ENCODE results near the gene SLIT1.
"Not testable (repeated sequence)": the region's sequence is repeated elsewhere in the genome, so short reads cannot be mapped to it uniquely, and the experiment has no call there.

Gene SLIT1

GRCh38 chr10:97048649-97049427 lies 136.9 kb downstream of the SLIT1 start:
- DNase-seq (ENCODE audit: low read depth in 3 of 3, low spot score in 1 of 3) = no peak

- no peak for DNase-seq (ENCODE audit: low read depth in 3 of 3, low spot score in 1 of 3)
Measured at GRCh38 chr10:97047788-97048187, 138.0 kb downstream of the SLIT1 start.

- no peak for DNase-seq (ENCODE audit: low read depth in 3 of 3, low spot score in 1 of 3)
Measured at GRCh38 chr10:97047083-97047736, 138.5 kb downstream of the SLIT1 start.

- no peak for DNase-seq (ENCODE audit: low read depth in 3 of 3, low spot score in 1 of 3)
Measured at GRCh38 chr10:97046456-97047082, 139.2 kb downstream of the SLIT1 start.

- DNase-seq (ENCODE audit: low read depth in 3 of 3, low spot score in 1 of 3) = no peak
Measured at GRCh38 chr10:97043563-97043855, 142.2 kb downstream of the SLIT1 start.

- no peak for DNase-seq (ENCODE audit: low read depth in 3 of 3, low spot score in 1 of 3)
Measured at GRCh38 chr10:97042716-97043562, 142.8 kb downstream of the SLIT1 start.

GRCh38 chr10:97042081-97042480 lies 143.7 kb downstream of the SLIT1 start:
- no peak for DNase-seq (ENCODE audit: low read depth in 3 of 3, low spot score in 1 of 3)

GRCh38 chr10:97040706-97041105 lies 145.1 kb downstream of the SLIT1 start:
- DNase-seq (ENCODE audit: low read depth in 3 of 3, low spot score in 1 of 3) = no peak

GRCh38 chr10:97040248-97040584 lies 145.5 kb downstream of the SLIT1 start:
- DNase-seq (ENCODE audit: low read depth in 3 of 3, low spot score in 1 of 3) = no peak

- DNase-seq (ENCODE audit: low read depth in 3 of 3, low spot score in 1 of 3) = no peak
Measured at GRCh38 chr10:97039538-97040247, 146.1 kb downstream of the SLIT1 start.

GRCh38 chr10:97038688-97039087 lies 147.1 kb downstream of the SLIT1 start:
- no peak for DNase-seq (ENCODE audit: low read depth in 3 of 3, low spot score in 1 of 3)

- DNase-seq (ENCODE audit: low read depth in 3 of 3, low spot score in 1 of 3) = peak in 2 of 3 donors; percentile 48 to 56
Measured at GRCh38 chr10:97037365-97038361, 148.1 kb downstream of the SLIT1 start.

GRCh38 chr10:97034958-97035769 lies 150.6 kb downstream of the SLIT1 start:
- DNase-seq (ENCODE audit: low read depth in 3 of 3, low spot score in 1 of 3) = no peak

- DNase-seq (ENCODE audit: low read depth in 3 of 3, low spot score in 1 of 3) = no peak
Measured at GRCh38 chr10:97034301-97034700, 151.5 kb downstream of the SLIT1 start.

GRCh38 chr10:97033841-97034240 lies 151.9 kb downstream of the SLIT1 start:
- DNase-seq (ENCODE audit: low read depth in 3 of 3, low spot score in 1 of 3) = not testable (repeated sequence)

GRCh38 chr10:97032624-97033023 lies 153.1 kb downstream of the SLIT1 start:
- DNase-seq (ENCODE audit: low read depth in 3 of 3, low spot score in 1 of 3) = no peak

- no peak for DNase-seq (ENCODE audit: low read depth in 3 of 3, low spot score in 1 of 3)
Measured at GRCh38 chr10:97031459-97031858, 154.3 kb downstream of the SLIT1 start.

- no peak for DNase-seq (ENCODE audit: low read depth in 3 of 3, low spot score in 1 of 3)
Measured at GRCh38 chr10:97030894-97031293, 154.9 kb downstream of the SLIT1 start.

GRCh38 chr10:97029271-97029670 lies 156.5 kb downstream of the SLIT1 start:
- no peak for DNase-seq (ENCODE audit: low read depth in 3 of 3, low spot score in 1 of 3)
